H1 (cell line): ENCODE results near the gene SIGLEC15. TPM values are rescaled to one million over a fixed set of nuclear protein-coding genes. Genes with fewer than 3 reads are reported as not detected.

Experiments used
- CTCF ChIA-PET: fragments of 300-600 bp; sonication (Branson Sonifier 250); formaldehyde crosslinking; loops from one replicate; lab custom pipeline; 2021; ENCODE audit not compliant: partially characterized antibody; lab: Charles Lee
- POLR2A ChIA-PET: fragments of 300-600 bp; sonication (Branson Sonifier 250); formaldehyde crosslinking; loops from one replicate; lab custom pipeline; 2021; ENCODE audit warnings: inconsistent platforms; ENCODE audit not compliant: partially characterized antibody; lab: Charles Lee
- DNase-seq, 2 experiments: peaks; one replicate each; pipeline versions ENCODE4 v3.0.0 to v3.0.0-alpha.2; 2010 to 2022; ENCODE audit warnings: low spot score in 2 of 2, low read depth in 1 of 2, mixed read lengths in 1 of 2
- FAIRE-seq: peaks from 2 replicates; lab custom pipeline; 2011; peaks lifted over from hg19 to GRCh38; lab: Jason Lieb, UNC
- H2AFZ ChIP-seq: 2 replicates; pipeline ENCODE4 v1.8.1; 2012; ENCODE audit warnings: low read length, inconsistent platforms
- H2AK5ac ChIP-seq: 2 replicates; pipeline ENCODE4 v1.6.1; 2013; ENCODE audit warnings: low read depth, low read length
- H2BK120ac ChIP-seq: replicated peaks from 2 replicates; pipeline ENCODE3; 2013; ENCODE audit warnings: low read depth, low read length, inconsistent platforms
- H2BK12ac ChIP-seq: 2 replicates; pipeline ENCODE4 v1.6.1; 2013; ENCODE audit warnings: low read depth, low read length
- H2BK15ac ChIP-seq: 2 replicates; pipeline ENCODE4 v1.6.1; 2013; ENCODE audit warnings: low read length
- H2BK20ac ChIP-seq: 2 replicates; pipeline ENCODE4 v1.6.1; 2013; ENCODE audit warnings: low read length
- H2BK5ac ChIP-seq: 2 replicates; pipeline ENCODE4 v1.6.1; 2013; ENCODE audit warnings: low read depth, low read length
- H3K14ac ChIP-seq: 2 replicates; pipeline ENCODE4 v1.6.1; 2013; ENCODE audit warnings: inconsistent platforms; ENCODE audit not compliant: insufficient read length
- H3K18ac ChIP-seq: 2 replicates; pipeline ENCODE4 v1.6.1; 2013; ENCODE audit warnings: low read length; ENCODE audit errors: extremely low read depth
- H3K23ac ChIP-seq: 2 replicates; pipeline ENCODE4 v1.6.1; 2013; ENCODE audit warnings: inconsistent platforms; ENCODE audit not compliant: insufficient read length
- H3K23me2 ChIP-seq: 2 replicates; pipeline ENCODE4 v1.6.1; 2013; ENCODE audit warnings: low read depth, low read length
- H3K27ac ChIP-seq: 2 replicates; pipeline ENCODE4 v1.6.1; 2011; ENCODE audit warnings: low read depth, low read length, inconsistent platforms
- H3K27me3 ChIP-seq, 4 experiments: replicated peaks in 1 of 4; 1 replicate in 1 of 4; 2 replicates in 3 of 4; pipeline versions ENCODE4 v1.6.1 to v1.8.1; 2011 to 2013; ENCODE audit warnings: low read length in 3 of 4, mild to moderate bottlenecking in 3 of 4, inconsistent platforms in 2 of 4, mixed read lengths in 2 of 4, moderate library complexity in 1 of 4; ENCODE audit not compliant: control insufficient read depth in 3 of 4, insufficient read depth in 3 of 4; ENCODE audit errors: extremely low read depth in 1 of 4
- H3K36me3 ChIP-seq, 4 experiments: 2 replicates each; pipeline versions ENCODE4 v1.6.1 to v1.8.1; 2011 to 2013; ENCODE audit warnings: mild to moderate bottlenecking in 4 of 4, low read length in 3 of 4, moderate library complexity in 2 of 4, control low read depth in 1 of 4, inconsistent platforms in 1 of 4; ENCODE audit not compliant: insufficient read depth in 4 of 4, control insufficient read depth in 2 of 4
- H3K4ac ChIP-seq: replicated peaks from 2 replicates; pipeline ENCODE3; 2013; ENCODE audit warnings: low read length, low read depth, mixed read lengths, inconsistent platforms; ENCODE audit not compliant: insufficient read length
- H3K4me1 ChIP-seq, 4 experiments: replicated peaks in 1 of 4; 1 replicate in 1 of 4; 2 replicates in 3 of 4; pipeline versions ENCODE4 v1.6.1 to v1.8.1; 2011 to 2013; ENCODE audit warnings: low read length in 3 of 4, inconsistent platforms in 2 of 4, mixed read lengths in 1 of 4; ENCODE audit not compliant: insufficient read depth in 4 of 4, control insufficient read depth in 3 of 4
- H3K4me2 ChIP-seq, 2 experiments: 2 replicates each; pipeline versions ENCODE4 v1.6.1 to v1.8.1; 2011 to 2013; ENCODE audit warnings: low read depth in 2 of 2, low read length in 2 of 2, control low read depth in 1 of 2, inconsistent platforms in 1 of 2, mild to moderate bottlenecking in 1 of 2; ENCODE audit not compliant: insufficient read depth in 1 of 2
- H3K4me3 ChIP-seq, 4 experiments: fragments of 200-600, 300-600 bp in 1 of 4; sonication (generic), shearing (Covaris generic), sonication (Bioruptor Twin) in 1 of 4; 2 replicates each; pipeline versions ENCODE4 v1.5.1 to v1.8.1; 2011 to 2016; ENCODE audit warnings: low read length in 4 of 4, low read depth in 3 of 4, control low read depth in 2 of 4, inconsistent platforms in 2 of 4, mild to moderate bottlenecking in 2 of 4, mixed read lengths in 1 of 4, moderate library complexity in 1 of 4; ENCODE audit not compliant: insufficient read depth in 2 of 4; ENCODE audit errors: extremely low read depth in 1 of 4
- H3K56ac ChIP-seq: replicated peaks from 2 replicates; pipeline ENCODE3; 2013; ENCODE audit warnings: low read depth, mild to moderate bottlenecking, mixed read lengths, low read length, inconsistent platforms; ENCODE audit not compliant: insufficient read length
- H3K79me1 ChIP-seq: 2 replicates; pipeline ENCODE4 v1.6.1; 2013; ENCODE audit warnings: low read depth, low read length, control low read depth
- H3K79me2 ChIP-seq, 2 experiments: 2 replicates each; pipeline versions ENCODE4 v1.6.1 to v1.8.1; 2012 to 2013; ENCODE audit warnings: low read length in 2 of 2, mild to moderate bottlenecking in 2 of 2, inconsistent platforms in 1 of 2; ENCODE audit not compliant: insufficient read depth in 2 of 2, control insufficient read depth in 1 of 2
- H3K9ac ChIP-seq, 4 experiments: replicated peaks in 1 of 4; 1 replicate in 1 of 4; 2 replicates in 3 of 4; pipeline versions ENCODE4 v1.6.1 to v1.8.1; 2011 to 2013; ENCODE audit warnings: low read depth in 3 of 4, low read length in 3 of 4, control low read depth in 2 of 4, mild to moderate bottlenecking in 2 of 4, moderate library complexity in 2 of 4, inconsistent platforms in 1 of 4; ENCODE audit errors: extremely low read depth in 1 of 4
- H3K9me3 ChIP-seq, 2 experiments: 2 replicates each; pipeline versions ENCODE4 v1.6.1 to v1.8.1; 2012 to 2013; ENCODE audit warnings: mild to moderate bottlenecking in 2 of 2, moderate library complexity in 2 of 2, control low read depth in 1 of 2, inconsistent platforms in 1 of 2, low read depth in 1 of 2, low read length in 1 of 2, mixed read lengths in 1 of 2; ENCODE audit not compliant: insufficient read depth in 2 of 2
- H4K20me1 ChIP-seq, 2 experiments: replicated peaks in 1 of 2; 2 replicates each; pipeline versions ENCODE3 to v1.8.1; 2011 to 2013; ENCODE audit warnings: inconsistent platforms in 2 of 2, low read length in 2 of 2, mild to moderate bottlenecking in 1 of 2; ENCODE audit not compliant: insufficient read depth in 2 of 2, control insufficient read depth in 1 of 2
- H4K5ac ChIP-seq: 2 replicates; pipeline ENCODE4 v1.6.1; 2013; ENCODE audit warnings: low read length, low read depth, mixed read lengths, inconsistent platforms; ENCODE audit not compliant: insufficient read length
- H4K8ac ChIP-seq: 2 replicates; pipeline ENCODE4 v1.8.0; 2013; ENCODE audit warnings: mild to moderate bottlenecking, moderate library complexity, low read length, inconsistent platforms; ENCODE audit not compliant: insufficient read depth; ENCODE audit errors: extremely low read depth
- H4K91ac ChIP-seq: replicated peaks from 2 replicates; pipeline ENCODE3; 2013; ENCODE audit warnings: low read length, mixed read lengths, inconsistent platforms; ENCODE audit not compliant: insufficient read length
- FOSL1 ChIP-seq: IDR thresholded peaks from 2 replicates; pipeline ENCODE4 v1.6.1; 2011; ENCODE audit warnings: mild to moderate bottlenecking, low read depth, low read length, moderate library complexity; ENCODE audit not compliant: insufficient read depth
- JUN ChIP-seq: IDR thresholded peaks from 2 replicates; pipeline ENCODE4 v1.6.1; 2011; ENCODE audit warnings: low read depth, mild to moderate bottlenecking, improper control_type of control experiment, low read length
- RBBP5 ChIP-seq: IDR thresholded peaks from 2 replicates; pipeline ENCODE4 v1.7.1; 2012; ENCODE audit warnings: low read depth, mild to moderate bottlenecking, inconsistent platforms, low read length, moderate library complexity, borderline replicate concordance
- SIN3A ChIP-seq, 2 experiments: IDR thresholded peaks in 1 of 2; conservative IDR thresholded peaks in 1 of 2; 2 replicates each; pipeline ENCODE4 v1.6.1; 2011 to 2012; ENCODE audit warnings: low read length in 2 of 2, improper control_type of control experiment in 1 of 2, low read depth in 1 of 2, mild to moderate bottlenecking in 1 of 2
- SIRT6 ChIP-seq: IDR thresholded peaks from one replicate; pipeline ENCODE4 v1.7.1; 2012; ENCODE audit warnings: low read length, inconsistent platforms
- WGBS, 2 experiments: shearing (Covaris generic) in 1 of 2; methylation state at CpG; one replicate each; pipeline versions ENCODE4 v1.1.6 to v1.1.7; 2013 to 2015; ENCODE audit warnings: low lambda C conversion rate in 2 of 2, mixed read lengths in 2 of 2, inconsistent platforms in 1 of 2, low coverage in 1 of 2, missing lambda C conversion rate in 1 of 2; ENCODE audit not compliant: insufficient replicate concordance in 2 of 2, insufficient coverage in 1 of 2, insufficient read length in 1 of 2; ENCODE audit errors: extremely low coverage in 1 of 2, missing lambda C conversion rate in 1 of 2; 5-methylcytosine and 5-hydroxymethylcytosine counted together
- polyA plus RNA-seq, 7 experiments: library from polyadenylated mRNA; depleted of rRNA in 3 of 7; stranded (reverse) in 5 of 7; unstranded in 2 of 7; fragments of >200 nt in 5 of 7; fragments of 200-250 nt in 2 of 7; gene quantifications; 1 replicate in 5 of 7; 2 replicates in 1 of 7; 4 replicates in 1 of 7; pipeline versions ENCODE4 v1.2.1 to v1.2.3, GENCODE V29; 2011 to 2013; ENCODE audit warnings: missing spikeins in 2 of 7, mixed read lengths in 2 of 7
- total RNA-seq: library from RNA; stranded (reverse); fragmentation: NEBNext Ultra II Directional; extraction: Animal tissue kit (Norgen Biotek cat#: 25700); gene quantifications from 2 replicates; pipeline ENCODE4 v1.2.1, GENCODE V29; 2021

SIGLEC15 gene
- total and polyA plus RNA-seq, 2 of the 8 experiments (the other 6 are each of a cell fraction or from before 2014, with no cell fraction given) = 0.20 to 0.37 TPM

DNA sequence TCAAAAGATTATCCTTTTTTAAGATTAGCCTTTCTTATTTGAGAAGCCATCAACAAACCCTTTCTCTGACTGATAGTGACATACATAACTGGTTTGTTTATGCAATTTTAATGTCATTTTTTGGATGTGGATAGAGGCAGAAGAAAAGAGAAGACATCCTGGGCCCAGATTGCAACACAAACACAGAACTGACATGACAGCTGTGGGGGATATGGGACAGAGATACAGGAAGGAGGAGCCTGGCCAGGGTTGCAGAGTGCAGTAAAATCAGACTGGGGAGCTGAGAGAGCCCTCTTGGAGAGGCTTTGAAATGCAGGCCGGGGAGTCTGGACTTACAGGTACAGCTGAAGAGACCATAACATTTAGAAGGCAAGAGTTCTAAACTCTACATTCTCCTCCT is 65.1 kb downstream of the SIGLEC15 start:
- FAIRE-seq = no peak
- no peaks in the 10 kb centered on the region for H4K20me1 ChIP-seq

More for the DNA sequence above, 65.1 kb downstream of the SIGLEC15 start:
- H2AFZ ChIP-seq = no peak overlapping the region
- no peak for DNase-seq
- no peak overlapping the region for H2AK5ac ChIP-seq
- H3K4ac ChIP-seq = no peak overlapping the region
- no peak overlapping the region for H2BK20ac ChIP-seq
- H4K5ac ChIP-seq = no peak overlapping the region
- peaks cover 0 to 3% (median 2%) of the 10 kb centered on the region in 4 experiments; a peak in 4 of 8 replicates for H3K36me3 ChIP-seq
- H3K4me3 ChIP-seq = no peak overlapping the region
- no peak overlapping the region for H3K18ac ChIP-seq
- no peak overlapping the region for H3K4me2 ChIP-seq
- H3K14ac ChIP-seq = no peak overlapping the region
- no peaks in the 10 kb centered on the region for H3K9me3 ChIP-seq
- H2BK12ac ChIP-seq = no peak overlapping the region
- no peak overlapping the region for H3K27ac ChIP-seq
- no peaks in the 10 kb centered on the region for H3K27me3 ChIP-seq
- no peaks in the 10 kb centered on the region for H3K79me1 ChIP-seq
- WGBS, 2 experiments = 87% methylated on average over 1 of the region's 1 CpG; no CpG with 5 or more reads in 1 of the 2 experiments
- H4K91ac ChIP-seq = no peak overlapping the region
- ChIA-PET CTCF (interaction anchor here (0.6 to 1.3 kb wide), 3 partner anchors 9 to 199 kb away, joined by 3 to 4 read pairs (median 3); no protein-coding TSS in a partner anchor), POLR2A (no interaction called here)
- H3K79me2 ChIP-seq = no peaks in the 10 kb centered on the region
- no peaks in the 10 kb centered on the region for H3K4me1 ChIP-seq
- H3K56ac ChIP-seq = no peak overlapping the region
- no peak overlapping the region for H2BK5ac ChIP-seq
- no peak overlapping the region for H3K23ac ChIP-seq
- H2BK15ac ChIP-seq = no peak overlapping the region
- no peak overlapping the region for H3K9ac ChIP-seq
- no peak overlapping the region for H2BK120ac ChIP-seq
- TF ChIP-seq FOSL1 (no peak), RBBP5 (no peak), SIRT6 (no peak), JUN (no peak), SIN3A (conservative IDR thresholded peaks at IDR 0.05 in 1 of 2, IDR thresholded peaks at IDR 0.05 in 1 of 2; ENCODE audit: low read depth in 1 of 2, low read length in 2 of 2) (no peak)
- H4K8ac ChIP-seq = no peak overlapping the region
- no peaks in the 10 kb centered on the region for H3K23me2 ChIP-seq
